NCI-H2029 (cell line): ENCODE data around the gene EMX2.

Source experiments
- DNase-seq: peaks from one replicate; lab custom pipeline; 2025; lab: John Stamatoyannopoulos, UW

Gene EMX2

DNA sequence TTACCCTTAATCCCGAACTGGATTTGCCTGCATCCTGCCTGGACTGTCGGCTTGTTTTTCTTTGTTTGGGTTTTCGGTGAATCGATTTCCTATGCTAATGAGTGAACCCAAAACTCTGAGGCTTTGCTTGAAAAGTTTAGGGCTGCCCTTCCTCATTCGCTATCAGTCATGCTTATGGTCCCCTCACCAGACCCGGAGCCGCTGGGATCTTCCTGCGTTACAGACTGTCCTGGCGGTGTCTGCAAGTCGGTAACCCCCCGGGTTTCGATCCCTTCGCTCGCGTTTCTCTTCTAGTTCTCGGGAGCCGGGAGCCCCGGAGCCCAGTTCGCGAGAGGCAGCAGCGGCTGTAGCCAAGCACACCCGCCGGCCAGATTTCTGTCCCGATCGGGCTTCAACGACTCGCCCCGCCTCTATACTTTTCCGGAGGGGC, 2.2 kb downstream of the EMX2 start:
- DNase-seq = no peak

GRCh38 chr10:117545141-117546019, 2.8 kb downstream of the EMX2 start:
- no peak for DNase-seq

GRCh38 chr10:117546020-117546580, 3.6 kb downstream of the EMX2 start:
- no peak for DNase-seq

DNA sequence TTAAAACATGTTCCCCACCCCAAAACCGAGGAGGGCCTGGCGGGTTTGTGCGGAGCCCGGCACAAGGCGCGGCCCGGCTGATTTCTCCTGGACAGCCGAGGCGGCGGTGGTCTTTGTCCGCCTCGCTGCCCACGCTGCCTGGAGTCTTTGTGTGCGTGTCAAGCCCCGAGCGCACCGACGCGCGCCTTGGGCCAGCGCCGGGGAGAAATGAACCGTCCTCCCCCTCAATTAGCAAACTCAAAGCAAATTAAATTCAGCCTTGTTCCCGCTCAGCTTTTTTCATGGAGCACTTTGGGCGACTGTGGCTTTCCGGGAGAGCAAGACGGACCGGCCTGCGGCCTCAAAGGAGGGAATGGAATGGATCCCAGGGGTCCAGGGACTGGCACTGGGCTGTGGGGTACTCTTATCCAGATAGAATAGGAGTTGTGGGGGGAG, 4.1 kb downstream of the EMX2 start:
- DNase-seq = no peak

- no peak for DNase-seq
Observed at GRCh38 chr10:117547016-117547715, 4.6 kb downstream of the EMX2 start.

DNA sequence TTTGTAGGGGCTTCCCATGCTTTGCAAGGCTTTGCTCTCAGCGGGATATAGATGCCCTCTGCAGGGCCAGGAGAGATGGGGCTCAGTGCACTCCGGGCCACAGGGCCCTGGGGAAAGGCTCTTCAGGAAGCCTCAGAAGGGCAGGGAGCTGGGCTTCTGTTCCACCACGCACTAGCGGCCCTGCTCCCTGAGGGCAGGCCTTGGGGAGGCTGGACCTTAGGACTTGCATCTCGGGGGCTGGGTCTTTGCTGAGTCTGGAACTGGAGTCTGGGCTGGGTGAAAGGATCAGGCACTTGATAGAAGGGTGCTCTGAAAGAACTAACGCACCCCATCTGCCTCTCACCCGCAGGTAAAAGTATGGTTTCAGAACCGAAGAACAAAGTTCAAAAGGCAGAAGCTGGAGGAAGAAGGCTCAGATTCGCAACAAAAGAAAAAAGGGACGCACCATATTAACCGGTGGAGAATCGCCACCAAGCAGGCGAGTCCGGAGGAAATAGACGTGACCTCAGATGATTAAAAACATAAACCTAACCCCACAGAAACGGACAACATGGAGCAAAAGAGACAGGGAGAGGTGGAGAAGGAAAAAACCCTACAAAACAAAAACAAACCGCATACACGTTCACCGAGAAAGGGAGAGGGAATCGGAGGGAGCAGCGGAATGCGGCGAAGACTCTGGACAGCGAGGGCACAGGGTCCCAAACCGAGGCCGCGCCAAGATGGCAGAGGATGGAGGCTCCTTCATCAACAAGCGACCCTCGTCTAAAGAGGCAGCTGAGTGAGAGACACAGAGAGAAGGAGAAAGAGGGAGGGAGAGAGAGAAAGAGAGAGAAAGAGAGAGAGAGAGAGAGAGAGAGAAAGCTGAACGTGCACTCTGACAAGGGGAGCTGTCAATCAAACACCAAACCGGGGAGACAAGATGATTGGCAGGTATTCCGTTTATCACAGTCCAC, 5.4 kb downstream of the EMX2 start:
- DNase-seq = no peak

GRCh38 chr10:117549100-117549585, 6.6 kb downstream of the EMX2 start:
- no peak for DNase-seq

DNA sequence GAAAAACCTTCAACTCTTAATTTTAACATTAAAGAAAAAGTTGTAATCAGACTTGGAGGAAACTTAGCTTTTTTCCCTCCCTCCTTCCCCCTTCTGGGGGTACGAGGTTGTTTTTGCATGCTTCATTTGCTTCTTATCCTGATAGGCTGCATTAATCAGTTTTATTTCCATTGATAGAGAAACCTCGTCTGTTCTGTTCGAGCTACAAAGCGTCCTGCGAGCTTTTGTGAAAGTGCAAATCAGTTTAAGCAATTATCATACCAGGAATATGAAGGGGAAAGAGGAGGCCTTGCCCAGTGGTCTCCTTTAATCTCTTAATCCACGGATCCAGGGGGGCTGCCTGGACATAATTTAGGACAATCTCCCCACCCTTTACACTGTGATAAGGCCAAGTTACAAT, 7.5 kb downstream of the EMX2 start:
- DNase-seq = no peak

DNA sequence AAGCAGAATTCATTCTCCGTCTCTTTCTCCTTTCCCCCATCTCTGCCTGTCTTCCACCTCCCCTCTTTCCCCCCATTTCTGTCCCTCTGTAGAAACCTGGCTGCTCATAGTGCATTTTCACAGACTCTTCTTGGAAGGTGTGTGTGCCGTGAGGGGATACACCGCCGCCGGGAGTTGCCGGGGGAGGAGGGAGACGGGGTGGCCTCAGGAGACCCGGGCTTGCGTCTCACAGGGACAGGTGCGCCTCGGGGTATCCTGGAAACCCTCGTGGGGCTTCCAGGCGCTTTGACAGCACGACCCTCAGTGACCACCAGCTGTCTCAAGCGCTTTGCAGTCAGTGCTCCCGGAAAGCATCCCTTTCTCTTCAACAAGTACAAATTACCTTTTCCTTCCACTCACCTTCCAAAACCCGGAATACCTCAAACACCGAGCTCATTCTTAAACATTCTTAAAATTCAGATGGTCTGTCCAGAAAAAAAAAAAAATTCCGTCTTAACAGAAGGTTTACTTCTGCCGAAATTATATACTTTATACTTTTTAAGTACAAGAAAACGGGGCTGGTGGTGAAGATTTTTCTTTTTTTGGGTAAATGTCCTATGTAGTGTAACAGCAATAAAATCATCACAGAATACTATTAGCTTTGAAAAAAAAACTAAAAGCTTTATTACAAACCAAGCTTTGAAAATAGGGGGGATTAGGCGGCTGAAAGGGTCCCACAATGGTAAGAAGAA, 8.2 kb downstream of the EMX2 start:
- DNase-seq = no peak

DNA sequence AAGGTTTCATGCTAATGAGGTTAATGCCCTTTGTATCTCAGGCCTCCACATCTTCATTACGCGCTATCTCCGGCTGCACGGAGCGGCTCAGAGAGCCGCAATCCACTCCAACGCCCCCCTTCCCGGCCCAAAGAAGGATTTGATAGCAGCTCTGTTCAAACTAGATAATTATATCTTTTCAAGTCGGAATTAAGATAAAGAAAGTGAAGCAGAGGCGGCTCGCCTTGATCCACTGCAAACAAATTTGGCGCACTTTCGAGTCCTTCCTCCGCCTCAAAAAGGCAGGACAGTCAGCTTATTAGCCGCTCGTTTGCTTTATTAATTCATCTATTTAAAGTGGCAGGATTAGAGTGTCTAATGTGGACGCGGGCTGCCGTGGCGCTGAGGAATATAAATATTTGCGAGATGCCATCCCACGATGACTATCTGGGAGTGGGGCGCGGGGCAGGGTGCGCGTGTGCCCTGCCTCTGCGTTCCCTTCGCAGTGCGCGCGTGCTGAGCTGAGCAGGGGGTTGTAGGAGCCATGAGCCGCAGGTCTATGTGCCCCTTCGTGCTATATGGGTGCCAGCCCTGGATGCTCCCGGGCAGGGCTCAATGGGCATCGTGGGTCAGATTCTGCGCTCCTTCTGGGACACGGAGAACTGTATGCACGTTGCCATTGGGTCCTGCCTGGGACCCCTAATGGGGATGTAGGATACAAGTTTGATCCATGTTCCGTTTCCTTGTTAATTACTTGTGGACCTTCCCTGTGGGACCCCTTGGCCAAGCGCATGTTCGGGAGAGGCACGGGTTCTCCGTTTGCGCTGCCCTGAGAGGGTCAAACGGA, 9.0 kb downstream of the EMX2 start:
- DNase-seq = no peak

- DNase-seq = no peak
Observed at GRCh38 chr10:117552156-117552631, 9.6 kb downstream of the EMX2 start.

GRCh38 chr10:117552701-117553141, 10.2 kb downstream of the EMX2 start:
- DNase-seq = no peak

DNA sequence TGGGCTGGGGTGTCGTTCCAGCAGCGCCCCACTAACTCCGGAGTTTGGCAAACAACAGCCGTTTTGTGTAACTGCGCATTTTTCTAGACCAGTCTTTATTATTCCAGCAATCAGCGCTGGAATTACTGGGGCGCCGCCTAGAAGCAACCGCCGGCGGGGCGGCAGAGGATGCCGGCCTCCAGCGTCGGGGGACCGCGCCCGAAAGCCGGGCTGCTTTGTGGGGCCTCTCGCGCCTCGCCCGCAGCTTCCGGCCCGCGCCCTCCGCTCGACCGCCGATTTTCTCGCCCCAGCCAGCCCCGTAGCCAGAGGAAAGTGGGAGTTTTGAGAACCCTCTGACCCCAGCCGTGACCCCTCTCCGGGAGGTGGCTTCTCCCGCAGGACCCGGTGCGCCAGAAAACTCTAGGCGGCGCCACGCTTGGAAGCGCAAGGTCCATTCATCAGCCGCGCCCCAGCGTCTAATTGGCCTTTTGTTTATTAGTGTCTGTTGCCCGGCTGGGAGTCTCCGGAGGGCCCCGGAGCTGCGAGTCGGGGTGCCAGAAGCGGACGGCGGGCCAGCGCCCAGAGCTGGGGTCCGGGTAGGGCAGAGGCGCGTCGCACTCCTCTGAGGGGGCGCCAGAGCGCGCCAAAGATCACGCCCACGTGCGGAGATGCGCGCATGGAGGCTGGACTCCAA, 10.7 kb downstream of the EMX2 start:
- no peak for DNase-seq

- no peak for DNase-seq
Observed at GRCh38 chr10:117553815-117554172, 11.2 kb downstream of the EMX2 start.

DNA sequence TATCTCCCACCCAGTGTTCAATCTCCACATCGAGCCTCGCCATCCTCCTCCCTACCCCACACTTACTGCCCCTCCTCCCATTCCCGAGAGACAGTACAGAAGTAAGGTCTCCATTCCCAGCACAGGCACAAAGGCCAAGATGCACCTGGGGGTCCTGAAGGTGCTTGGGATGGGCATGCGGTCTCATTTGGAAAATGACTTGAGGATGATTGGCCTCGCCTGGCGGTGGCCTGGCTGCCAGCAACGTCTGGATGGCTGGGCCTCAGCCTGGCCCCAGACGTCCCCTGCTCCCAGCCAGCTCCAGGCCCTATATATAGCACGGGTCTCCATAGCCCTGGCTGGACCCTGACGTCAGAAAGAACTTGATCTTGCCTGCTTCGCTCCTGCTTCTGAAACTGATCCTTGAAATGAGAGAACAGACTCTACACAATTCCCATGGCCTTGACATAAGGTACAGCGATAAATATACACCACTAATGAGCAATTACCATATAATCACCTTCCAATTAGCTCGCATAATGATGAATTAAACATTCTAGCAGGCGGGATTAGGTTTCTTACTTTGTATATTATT, 11.8 kb downstream of the EMX2 start:
- DNase-seq = no peak

DNA sequence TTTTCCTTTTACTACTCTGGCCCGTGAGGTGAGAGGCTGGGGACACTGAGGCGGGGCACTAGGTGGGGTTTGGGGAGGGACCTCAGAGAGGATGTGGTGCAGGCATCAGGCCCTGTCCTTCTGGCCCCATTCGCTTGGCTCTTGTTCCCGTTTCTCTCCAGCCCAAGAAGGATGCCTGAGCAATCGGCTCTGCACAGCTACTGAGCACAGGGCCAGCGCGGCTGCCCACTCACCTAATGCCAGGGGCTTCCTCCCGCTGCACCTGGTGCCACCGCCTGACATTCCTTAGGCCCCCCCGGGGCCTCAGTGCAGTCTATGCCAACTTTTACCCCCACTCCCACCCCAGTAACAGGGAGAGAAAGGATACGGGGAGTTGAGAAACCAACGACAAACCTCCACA, 12.5 kb downstream of the EMX2 start:
- no peak for DNase-seq

GRCh38 chr10:117555863-117556262, 13.3 kb downstream of the EMX2 start:
- no peak for DNase-seq

DNA sequence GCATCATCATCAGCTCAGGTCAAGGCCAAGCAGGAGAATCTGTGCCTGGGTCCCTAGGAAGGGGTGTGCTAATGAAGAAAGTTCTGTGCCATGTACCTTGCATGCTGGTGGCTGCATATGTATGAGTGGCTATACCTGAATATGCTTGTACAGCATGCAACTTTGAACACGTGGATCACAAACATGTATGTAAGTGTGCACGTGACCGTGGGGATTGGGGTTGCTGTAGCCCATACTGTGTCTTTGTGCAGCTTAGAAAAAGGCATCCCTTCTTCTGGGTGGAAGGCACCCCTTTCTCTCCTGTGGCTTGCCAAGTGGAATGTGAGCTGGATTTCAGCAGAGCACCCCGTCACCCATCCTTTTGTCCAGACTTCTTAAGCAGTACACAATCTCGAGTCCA, 13.8 kb downstream of the EMX2 start:
- no peak for DNase-seq

DNA sequence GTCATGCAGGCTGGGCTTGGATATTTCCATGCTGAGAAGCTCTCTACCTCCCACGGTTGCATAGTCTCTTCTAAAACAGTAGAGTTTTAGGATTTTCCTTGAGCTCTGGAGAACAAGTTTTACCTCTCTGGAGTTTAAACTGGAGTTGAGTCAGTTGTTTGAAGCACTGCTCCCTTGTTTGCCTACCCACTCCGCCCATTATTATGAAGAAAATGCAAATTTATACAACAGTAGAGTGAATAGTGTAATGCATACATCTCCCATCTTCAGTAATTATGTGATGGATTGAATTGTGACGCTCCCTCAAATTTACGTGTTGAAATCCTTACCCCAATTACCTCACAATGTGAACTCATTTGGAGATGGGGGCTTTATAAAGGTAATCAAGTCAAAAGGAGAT, 17.2 kb downstream of the EMX2 start:
- no peak for DNase-seq
